IMR-90 (cell line): ENCODE results near the gene EDIL3. TPM values are rescaled to one million over a fixed set of nuclear protein-coding genes. Genes with fewer than 3 reads are reported as not detected.
A peak's percentile ranks its signal among the peaks of the same experiment; 100 is the strongest.

Source experiments
- ATAC-seq: fragments of 200-7000 bp; cut with Tn5 transposase; 2 replicates; pipeline ENCODE4 v1.9.1; 2020; ENCODE audit warnings: low read depth, mild to moderate bottlenecking, moderate library complexity
- BruUV-seq: library from RNA; stranded (reverse); fragments of 400-500 nt; replicated peaks from 2 replicates; lab custom pipeline; 2021; lab: Mats Ljungman, UMichigan
- CTCF ChIA-PET: fragments of 300-600 bp; formaldehyde crosslinking; extraction: SDS; loops from one replicate; lab custom pipeline; 2021; ENCODE audit warnings: antibody characterized with exemption; lab: Yijun Ruan, JAX
- POLR2A ChIA-PET: fragments of 300-600 bp; sonication (Branson Sonifier 250); formaldehyde crosslinking; loops from one replicate; lab custom pipeline; 2022; ENCODE audit warnings: antibody characterized with exemption; ENCODE audit not compliant: unreplicated experiment; lab: Charles Lee
- DNase-seq: peaks from one replicate; pipeline ENCODE4 v3.0.0; 2013
- H2AFZ ChIP-seq: replicated peaks from 2 replicates; pipeline ENCODE3; 2013; ENCODE audit warnings: low read length, mild to moderate bottlenecking; ENCODE audit not compliant: poor library complexity
- H2AK5ac ChIP-seq: 2 replicates; pipeline ENCODE4 v1.6.1; 2013; ENCODE audit warnings: low read depth, low read length, inconsistent platforms
- H2AK9ac ChIP-seq: replicated peaks from 2 replicates; pipeline ENCODE3; 2013; ENCODE audit warnings: mild to moderate bottlenecking, low read depth, low read length, moderate library complexity; ENCODE audit not compliant: poor library complexity
- H2BK120ac ChIP-seq: 2 replicates; pipeline ENCODE4 v1.6.1; 2013; ENCODE audit warnings: low read depth, low read length, inconsistent platforms
- H2BK15ac ChIP-seq: 3 replicates; pipeline ENCODE4 v1.6.1; 2013; ENCODE audit warnings: low read depth, low read length, inconsistent platforms
- H2BK20ac ChIP-seq: 2 replicates; pipeline ENCODE4 v1.6.1; 2013; ENCODE audit warnings: low read depth, mild to moderate bottlenecking, inconsistent platforms, low read length, moderate library complexity
- H2BK5ac ChIP-seq: 2 replicates; pipeline ENCODE4 v1.6.1; 2013; ENCODE audit warnings: mild to moderate bottlenecking, low read depth, low read length, inconsistent platforms; ENCODE audit not compliant: poor library complexity, severe bottlenecking
- H3K14ac ChIP-seq: replicated peaks from 2 replicates; pipeline ENCODE4 v1.6.1; 2013; ENCODE audit warnings: low read depth, low read length, inconsistent platforms
- H3K18ac ChIP-seq: 2 replicates; pipeline ENCODE4 v1.6.1; 2013; ENCODE audit warnings: low read depth, low read length, control low read depth
- H3K23ac ChIP-seq: 2 replicates; pipeline ENCODE4 v1.6.1; 2013; ENCODE audit warnings: low read depth, low read length, inconsistent platforms
- H3K27ac ChIP-seq: 2 replicates; pipeline ENCODE4 v1.5.1; 2013; ENCODE audit warnings: mild to moderate bottlenecking, control low read depth, low read length; ENCODE audit not compliant: insufficient read depth
- H3K27me3 ChIP-seq: 2 replicates; pipeline ENCODE4 v1.6.1; 2013; ENCODE audit warnings: low read length; ENCODE audit not compliant: control insufficient read depth, insufficient read depth
- H3K36me3 ChIP-seq: 2 replicates; pipeline ENCODE4 v1.6.1; 2013; ENCODE audit warnings: low read length, mixed read lengths; ENCODE audit not compliant: control insufficient read depth, insufficient read depth
- H3K4ac ChIP-seq: 2 replicates; pipeline ENCODE4 v1.6.1; 2013; ENCODE audit warnings: low read depth, low read length, inconsistent platforms
- H3K4me1 ChIP-seq: 2 replicates; pipeline ENCODE4 v1.6.1; 2013; ENCODE audit warnings: low read length, mixed read lengths; ENCODE audit not compliant: control insufficient read depth, insufficient read depth
- H3K4me2 ChIP-seq: 2 replicates; pipeline ENCODE4 v1.6.1; 2013; ENCODE audit warnings: low read depth, mild to moderate bottlenecking, control low read depth, low read length, moderate library complexity
- H3K4me3 ChIP-seq: 2 replicates; pipeline ENCODE4 v1.5.1; 2013; ENCODE audit warnings: low read depth, mild to moderate bottlenecking, control low read depth, low read length, moderate library complexity; ENCODE audit not compliant: insufficient read depth
- H3K56ac ChIP-seq: 2 replicates; pipeline ENCODE4 v1.6.1; 2013; ENCODE audit warnings: low read length, inconsistent platforms; ENCODE audit not compliant: insufficient read depth; ENCODE audit errors: extremely low read depth
- H3K79me1 ChIP-seq, 2 experiments: 2 replicates each; pipeline ENCODE4 v1.6.1; 2013; ENCODE audit warnings: low read length in 2 of 2, inconsistent platforms in 1 of 2, low read depth in 1 of 2
- H3K9ac ChIP-seq: 2 replicates; pipeline ENCODE4 v1.6.1; 2013; ENCODE audit warnings: low read depth, low read length, control low read depth
- H3K9me1 ChIP-seq: 2 replicates; pipeline ENCODE4 v1.6.1; 2013; ENCODE audit warnings: low read length, inconsistent platforms; ENCODE audit not compliant: insufficient read depth
- H3K9me3 ChIP-seq: 2 replicates; pipeline ENCODE4 v1.6.1; 2013; ENCODE audit warnings: low read length; ENCODE audit not compliant: control insufficient read depth, insufficient read depth
- H4K20me1 ChIP-seq: 2 replicates; pipeline ENCODE4 v1.6.1; 2013; ENCODE audit warnings: low read length, inconsistent platforms; ENCODE audit not compliant: insufficient read depth
- H4K5ac ChIP-seq: 2 replicates; pipeline ENCODE4 v1.6.1; 2013; ENCODE audit warnings: mild to moderate bottlenecking, low read depth, low read length, control low read depth
- H4K8ac ChIP-seq, 2 experiments: 2 replicates each; pipeline ENCODE4 v1.6.1; 2013; ENCODE audit warnings: low read depth in 2 of 2, low read length in 2 of 2, control low read depth in 1 of 2, inconsistent platforms in 1 of 2
- H4K91ac ChIP-seq: 2 replicates; pipeline ENCODE4 v1.6.1; 2013; ENCODE audit warnings: low read depth, low read length, inconsistent platforms; ENCODE audit not compliant: insufficient read depth
- MAFK ChIP-seq: IDR thresholded peaks from 2 replicates; pipeline ENCODE4 v1.6.1; 2012; ENCODE audit warnings: low read depth, low read length, improper control_type of control experiment
- MAZ ChIP-seq: IDR thresholded peaks from 2 replicates; pipeline ENCODE4 v1.6.1; 2012; ENCODE audit warnings: low read depth, mild to moderate bottlenecking, low read length, improper control_type of control experiment, moderate library complexity, borderline replicate concordance
- POLR2A ChIP-seq: IDR thresholded peaks from 2 replicates; pipeline ENCODE4 v1.6.1; 2012; ENCODE audit warnings: mild to moderate bottlenecking, low read depth, low read length
- RCOR1 ChIP-seq: IDR thresholded peaks from 2 replicates; pipeline ENCODE4 v1.6.1; 2012; ENCODE audit warnings: mild to moderate bottlenecking, low read length, improper control_type of control experiment; ENCODE audit not compliant: insufficient replicate concordance
- RFX5 ChIP-seq: IDR thresholded peaks from 2 replicates; pipeline ENCODE4 v1.8.0; 2012; ENCODE audit warnings: low read depth, mild to moderate bottlenecking, low read length, moderate library complexity
- WGBS, 2 experiments: methylation state at CpG; one replicate each; pipeline versions ENCODE4 v1.1.5 to v1.1.7; 2013; ENCODE audit warnings: missing lambda C conversion rate in 2 of 2; ENCODE audit not compliant: insufficient read length in 1 of 2; ENCODE audit errors: extremely low coverage in 2 of 2; 5-methylcytosine and 5-hydroxymethylcytosine counted together
- dilution Hi-C: fragments of 300-500 bp; cut with HindIII; formaldehyde crosslinking; loops from one replicate; pipeline ENCODE4 v1.14.3; 2018; ENCODE audit warnings: low sequenced_read_pairs; ENCODE audit not compliant: unreplicated experiment
- in situ Hi-C: fragments of 300-500 bp; cut with MboI; formaldehyde crosslinking; loops from 3 replicates; pipeline ENCODE4 v1.14.3; 2019; ENCODE audit warnings: low sequenced_read_pairs, inconsistent platforms, mixed read lengths
- intact Hi-C: fragments of 100-400 bp; cut with micrococcal nuclease; formaldehyde crosslinking; loops from 2 replicates; pipeline ENCODE4 v1.10.0; 2022
- polyA plus RNA-seq, 3 experiments: library from polyadenylated mRNA; depleted of rRNA; stranded (reverse); fragments of >200 nt; gene quantifications; 2 replicates each; pipeline ENCODE4 v1.2.3, GENCODE V29; 2012; ENCODE audit warnings: low replicate concordance in 1 of 3
- total RNA-seq: library from RNA; depleted of rRNA; stranded (reverse); fragments of >200 nt; gene quantifications from 2 replicates; pipeline ENCODE4 v1.2.3, GENCODE V29; 2012
- TF ChIP-seq, protein P1 (sequence below): fragments of 150-350 bp; IDR thresholded peaks from 2 replicates; pipeline ENCODE4 v1.6.1; 2017; ENCODE audit warnings: mild to moderate bottlenecking, antibody characterized with exemption, low read length, low read depth

EDIL3 gene
- total and polyA plus RNA-seq, 2 of the 4 experiments (the other 2 are of a cell fraction): 55.5 to 82.8 TPM

DNA sequence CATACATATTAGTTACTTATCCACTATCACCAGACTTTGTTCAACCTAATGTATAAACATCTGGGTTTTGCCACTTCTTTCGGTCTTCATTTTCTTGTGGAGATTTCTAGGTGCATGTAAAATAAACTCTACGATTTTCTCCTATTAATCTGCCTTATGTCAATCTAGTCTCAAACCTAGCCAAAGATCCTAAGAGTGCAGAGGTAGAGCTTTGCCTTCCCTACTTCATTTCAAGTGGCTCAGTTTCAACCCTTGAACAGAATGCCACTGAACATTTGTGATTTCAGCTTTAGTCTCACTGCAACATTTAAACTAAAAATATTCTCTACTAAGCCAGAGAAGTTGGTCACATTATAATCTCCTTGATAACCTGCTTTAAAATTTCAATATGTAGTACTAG, 94.0 kb downstream of the EDIL3 start:
- peak overlapping the region; percentile 28; the same call in 1 of the 2 replicates for H3K18ac ChIP-seq
- no peak overlapping the region for H3K27ac ChIP-seq
- H3K27me3 ChIP-seq: no peaks in the 10 kb centered on the region
- no peaks in the 10 kb centered on the region for H4K20me1 ChIP-seq
- dilution Hi-C loops (no loop called here), intact Hi-C loops (no loop called here), in situ Hi-C loops (no loop called here)
- DNase-seq (no peak), ATAC-seq (no peak)
- H3K4me2 ChIP-seq: no peak overlapping the region
- no peak overlapping the region for H3K4ac ChIP-seq
- no peak overlapping the region for H2BK15ac ChIP-seq
- H3K4me3 ChIP-seq: no peak overlapping the region
- no peak overlapping the region for H3K14ac ChIP-seq
- peaks cover 3% of the 10 kb centered on the region; the same call in 1 of the 2 replicates for H3K4me1 ChIP-seq
- no peak overlapping the region for H2AK5ac ChIP-seq
- peaks cover 13 to 21% of the 10 kb centered on the region in 2 experiments; a peak in 3 of 4 replicates for H3K79me1 ChIP-seq
- H2BK5ac ChIP-seq: no peak overlapping the region
- no peak overlapping the region for H2AK9ac ChIP-seq
- WGBS, 2 experiments: no CpG with 5 or more reads among the region's 2 CpGs
- no peaks in the 10 kb centered on the region for H3K9me3 ChIP-seq
- CTCF ChIA-PET: interaction anchor here (0.6 kb wide), 1 partner anchor 29 kb away, joined by 4 read pairs; no protein-coding TSS in a partner anchor
- no TSS peak for BruUV-seq
- H4K5ac ChIP-seq: no peak overlapping the region; the same call in 1 of the 2 replicates
- H3K9me1 ChIP-seq: no peaks in the 10 kb centered on the region; the same call in 1 of the 2 replicates
- H3K9ac ChIP-seq: no peak overlapping the region
- no peak overlapping the region for H3K56ac ChIP-seq
- H2BK20ac ChIP-seq: peak overlapping the region; percentile 62; the same call in 1 of the 2 replicates
- H3K23ac ChIP-seq: peak overlapping the region; percentile 66; the same call in 1 of the 2 replicates
- no peaks in the 10 kb centered on the region for H3K36me3 ChIP-seq
- no peak overlapping the region; a peak in 1 of 4 replicates for H4K8ac ChIP-seq
- no peak overlapping the region for H2AFZ ChIP-seq
- TF ChIP-seq RCOR1: no peak
- TF ChIP-seq MAZ: no peak
- TF ChIP-seq, protein P1, sequence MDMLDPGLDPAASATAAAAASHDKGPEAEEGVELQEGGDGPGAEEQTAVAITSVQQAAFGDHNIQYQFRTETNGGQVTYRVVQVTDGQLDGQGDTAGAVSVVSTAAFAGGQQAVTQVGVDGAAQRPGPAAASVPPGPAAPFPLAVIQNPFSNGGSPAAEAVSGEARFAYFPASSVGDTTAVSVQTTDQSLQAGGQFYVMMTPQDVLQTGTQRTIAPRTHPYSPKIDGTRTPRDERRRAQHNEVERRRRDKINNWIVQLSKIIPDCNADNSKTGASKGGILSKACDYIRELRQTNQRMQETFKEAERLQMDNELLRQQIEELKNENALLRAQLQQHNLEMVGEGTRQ: no peak
- no peak for TF ChIP-seq RFX5
- no peak for TF ChIP-seq POLR2A
- no peak for TF ChIP-seq MAFK
- no peak overlapping the region for H4K91ac ChIP-seq
- 0 out of 2 replicates have a peak overlapping the region, but pooled peaks have one; percentile 49 for H2BK120ac ChIP-seq
- POLR2A ChIA-PET: no interaction called here
